ENCODE results near the gene LRRC4C.

LRRC4C gene

GRCh38 chr11:40421208-40421981 is 1038.1 kb downstream of the LRRC4C start:
- no peak overlapping the region for H3K27ac ChIP-seq
- DNase-seq (ENCODE audit: low read depth, low spot score) = no peak

GRCh38 chr11:40417627-40418026 is 1041.8 kb downstream of the LRRC4C start:
- no peak overlapping the region for H3K27ac ChIP-seq
- DNase-seq (ENCODE audit: low read depth, low spot score) = no peak

GRCh38 chr11:40407355-40407754 is 1052.1 kb downstream of the LRRC4C start:
- no peak overlapping the region for H3K27ac ChIP-seq
- no peak for DNase-seq (ENCODE audit: low read depth, low spot score)

DNA sequence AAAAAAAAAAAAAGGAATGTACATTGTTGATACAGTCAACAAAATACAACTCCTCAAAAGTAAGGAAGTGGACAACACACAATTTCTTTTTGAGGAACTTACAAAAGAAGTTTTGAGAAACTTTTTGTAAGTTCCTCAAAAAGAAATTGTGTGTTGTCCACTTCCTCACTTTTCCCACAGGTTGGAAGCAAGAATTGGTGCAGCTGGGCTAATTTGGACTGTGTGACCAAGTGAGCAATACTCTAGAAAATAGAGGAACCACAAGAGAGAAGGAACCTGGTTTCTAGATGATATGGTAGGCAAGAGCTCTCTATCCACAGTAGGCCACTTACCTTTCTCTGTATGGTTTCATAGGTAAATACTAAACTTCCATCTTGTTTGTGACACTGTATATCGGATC is 1053.8 kb downstream of the LRRC4C start:
- DNase-seq (ENCODE audit: low read depth, low spot score) = no peak
- H3K27ac ChIP-seq = no peak overlapping the region

DNA sequence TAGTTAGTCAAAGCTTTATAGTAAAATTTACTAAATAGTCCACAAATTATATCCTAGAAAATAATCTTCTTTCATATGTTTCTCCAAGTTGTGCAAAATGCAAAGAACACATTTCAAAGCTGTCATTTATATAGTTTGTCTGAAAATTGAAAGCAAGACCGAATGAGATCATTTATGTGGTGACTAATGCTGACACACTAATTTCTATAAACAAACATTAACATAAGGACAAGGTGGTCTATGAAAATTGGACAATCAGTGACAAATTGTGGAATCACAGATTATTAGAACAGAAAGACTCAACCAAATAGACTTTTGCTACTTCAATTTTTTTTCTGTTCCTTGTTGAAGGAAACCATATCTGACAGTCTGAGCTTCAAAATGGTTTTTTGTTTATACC is 1056.1 kb downstream of the LRRC4C start:
- DNase-seq (ENCODE audit: low read depth, low spot score) = no peak

DNA sequence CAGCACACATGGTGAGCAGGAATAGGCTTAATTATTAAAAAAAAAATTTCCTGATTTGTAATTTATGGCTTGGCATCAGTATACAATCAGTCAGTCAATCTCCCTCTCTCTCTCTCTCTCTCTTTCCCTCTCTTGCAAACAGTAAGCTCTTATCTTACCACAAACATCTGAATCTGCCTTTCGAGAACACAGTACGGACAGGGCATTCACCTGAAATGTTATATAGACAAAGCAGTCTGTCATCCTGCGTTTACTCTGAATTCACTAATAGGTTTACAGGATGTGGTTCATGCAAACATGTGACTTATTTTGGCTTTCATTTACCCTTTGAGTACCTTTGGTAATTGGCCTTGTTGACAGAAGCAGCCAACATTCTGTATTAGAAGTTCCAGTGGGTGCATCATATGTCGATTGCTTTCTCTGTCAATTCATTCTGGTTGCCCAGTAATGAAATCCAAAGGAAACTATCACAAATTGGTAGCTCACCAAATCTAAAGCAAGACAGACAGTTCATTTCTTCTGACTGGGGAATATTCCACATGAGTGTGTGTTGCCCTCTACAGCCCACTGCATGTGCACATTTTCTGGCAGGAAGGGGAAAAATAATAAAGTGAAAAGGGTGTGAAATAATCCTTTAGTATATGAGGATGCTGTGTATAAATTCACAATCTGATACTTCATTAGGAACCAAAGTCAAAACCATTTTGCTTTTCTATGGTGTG is 1058.2 kb downstream of the LRRC4C start:
- no peak overlapping the region for H3K27ac ChIP-seq
- DNase-seq (ENCODE audit: low read depth, low spot score) = no peak

More for the DNA sequence above, 1056.1 kb downstream of the LRRC4C start:
- H3K27ac ChIP-seq = no peak overlapping the region

DNA sequence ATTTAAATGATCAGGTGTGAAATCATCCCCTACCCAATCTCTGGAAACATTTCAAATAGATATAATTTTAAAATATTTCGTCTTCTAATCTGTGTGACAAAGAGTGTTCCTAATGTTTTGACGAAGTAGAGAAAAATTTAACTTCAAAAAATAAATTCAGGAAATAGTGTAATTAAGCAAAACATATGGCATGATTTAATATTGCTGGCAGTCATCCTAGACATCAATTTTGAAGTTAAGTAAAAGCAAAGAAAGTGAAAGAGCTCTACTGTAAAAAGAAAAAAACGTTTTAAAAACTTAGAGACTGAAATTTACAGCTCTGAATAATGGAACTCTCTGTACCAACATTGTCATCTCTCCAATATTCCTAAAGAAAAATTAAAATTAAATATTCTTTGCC is 1062.3 kb downstream of the LRRC4C start:
- no peak overlapping the region for H3K27ac ChIP-seq
- no peak for DNase-seq (ENCODE audit: low read depth, low spot score)

DNA sequence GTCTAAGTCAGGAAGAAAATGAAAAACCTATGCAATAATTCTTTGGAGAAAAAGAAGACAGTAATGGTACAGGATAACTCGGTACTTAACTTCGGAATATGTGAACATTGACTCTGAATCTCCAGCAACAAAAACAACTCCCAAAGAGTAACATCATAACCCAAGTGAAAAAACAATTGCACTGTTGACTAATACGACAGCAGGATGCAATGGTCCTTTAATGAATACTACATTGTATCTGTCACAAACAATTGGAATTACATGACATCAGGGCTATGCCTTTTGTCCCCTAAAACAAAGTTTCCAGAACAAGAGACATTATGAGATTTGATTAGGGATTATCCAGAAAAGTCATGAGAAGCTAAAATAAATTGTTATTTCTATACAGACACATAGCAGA is 1065.9 kb downstream of the LRRC4C start:
- no peak overlapping the region for H3K27ac ChIP-seq

GRCh38 chr11:40391679-40392078 is 1067.8 kb downstream of the LRRC4C start:
- DNase-seq (ENCODE audit: low read depth, low spot score) = no peak
- no peak overlapping the region for H3K27ac ChIP-seq

More for the DNA sequence above, 1065.9 kb downstream of the LRRC4C start:
- no peak for DNase-seq (ENCODE audit: low read depth, low spot score)

- DNase-seq (ENCODE audit: low read depth, low spot score) = no peak
- H3K27ac ChIP-seq = no peak overlapping the region
Measured at GRCh38 chr11:40388097-40388818, 1071.2 kb downstream of the LRRC4C start.

- H3K27ac ChIP-seq = no peak overlapping the region
- DNase-seq (ENCODE audit: low read depth, low spot score) = no peak
Measured at GRCh38 chr11:40387240-40387980, 1072.0 kb downstream of the LRRC4C start.

DNA sequence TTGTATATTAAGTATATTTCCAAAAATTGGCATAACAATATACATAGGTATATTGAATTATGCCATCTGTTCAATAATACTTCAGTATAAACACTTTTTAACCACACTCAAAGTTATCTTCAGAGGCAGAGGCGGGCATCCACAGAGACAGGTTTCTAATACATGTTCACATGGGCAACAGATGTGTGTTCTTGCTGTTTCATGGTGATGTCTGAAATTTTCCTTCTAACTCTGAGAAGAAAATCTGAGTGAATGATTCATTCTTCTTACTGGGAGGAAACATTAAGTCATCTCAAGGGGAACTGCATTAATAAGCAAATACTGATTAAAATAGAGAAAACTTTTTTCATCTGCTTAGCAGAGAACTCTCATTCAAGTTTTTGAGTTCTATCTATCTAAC is 1074.5 kb downstream of the LRRC4C start:
- H3K27ac ChIP-seq = no peak overlapping the region
- DNase-seq (ENCODE audit: low read depth, low spot score) = no peak

- H3K27ac ChIP-seq = no peak overlapping the region
Measured at GRCh38 chr11:40381481-40381880, 1078.0 kb downstream of the LRRC4C start.

GRCh38 chr11:40380835-40381234 is 1078.6 kb downstream of the LRRC4C start:
- H3K27ac ChIP-seq = no peak overlapping the region
- no peak for DNase-seq (ENCODE audit: low read depth, low spot score)

More at GRCh38 chr11:40381481-40381880, 1078.0 kb downstream of the LRRC4C start:
- DNase-seq (ENCODE audit: low read depth, low spot score) = no peak

GRCh38 chr11:40376331-40376730 is 1083.1 kb downstream of the LRRC4C start:
- no peak for DNase-seq (ENCODE audit: low read depth, low spot score)
- H3K27ac ChIP-seq = no peak overlapping the region

- H3K27ac ChIP-seq = no peak overlapping the region
- DNase-seq (ENCODE audit: low read depth, low spot score) = no peak
Measured at GRCh38 chr11:40370821-40371616, 1088.4 kb downstream of the LRRC4C start.

- DNase-seq (ENCODE audit: low read depth, low spot score) = no peak
Measured at GRCh38 chr11:40360206-40360798, 1099.2 kb downstream of the LRRC4C start.

DNA sequence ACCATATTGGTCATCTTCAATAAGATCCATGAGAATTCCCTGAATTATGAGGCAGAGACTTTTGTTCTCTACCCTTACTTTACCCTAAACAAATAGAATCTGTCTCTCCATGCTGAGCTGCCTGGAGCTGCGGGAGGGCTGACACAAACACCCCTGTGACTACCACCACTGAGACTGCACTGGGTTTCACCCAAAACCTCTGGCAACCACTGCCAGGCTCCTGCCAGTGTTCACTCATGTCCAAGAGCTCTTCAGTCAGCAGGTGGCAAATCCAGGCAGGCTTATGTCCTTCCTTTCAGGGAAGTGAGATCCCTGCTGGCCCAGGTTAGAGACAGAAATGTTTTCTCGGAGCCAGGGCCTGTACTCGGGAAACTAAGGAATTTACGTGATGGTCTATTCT is 1105.3 kb downstream of the LRRC4C start:
- DNase-seq (ENCODE audit: low read depth, low spot score) = no peak
- no peak overlapping the region for H3K27ac ChIP-seq

More at GRCh38 chr11:40360206-40360798, 1099.2 kb downstream of the LRRC4C start:
- no peak overlapping the region for H3K27ac ChIP-seq

- no peak for DNase-seq (ENCODE audit: low read depth, low spot score)
- no peak overlapping the region for H3K27ac ChIP-seq
Measured at GRCh38 chr11:40340911-40341310, 1118.5 kb downstream of the LRRC4C start.

Measured in epithelial cell of prostate (primary cell).